NCI-H2196 (cell line): ENCODE results near the gene THTPA.
"Not testable (repeated sequence)": the region's sequence is repeated elsewhere in the genome, so short reads cannot be mapped to it uniquely, and the experiment has no call there.

Experiments used
- DNase-seq: peaks from one replicate; lab custom pipeline; 2025; ENCODE audit not compliant: unreplicated experiment; lab: John Stamatoyannopoulos, UW

The THTPA gene

GRCh38 chr14:23580152-23580926 is 24.3 kb downstream of the THTPA start:
- no peak for DNase-seq

- DNase-seq = no peak
Observed at GRCh38 chr14:23580948-23581281, 24.8 kb downstream of the THTPA start.

GRCh38 chr14:23582906-23583760 is 27.1 kb downstream of the THTPA start:
- no peak for DNase-seq

GRCh38 chr14:23583761-23584526 is 27.9 kb downstream of the THTPA start:
- not testable (repeated sequence) for DNase-seq

- DNase-seq = not testable (repeated sequence)
Observed at GRCh38 chr14:23584527-23585203, 28.6 kb downstream of the THTPA start.

GRCh38 chr14:23588884-23589598 is 33.0 kb downstream of the THTPA start:
- peak; percentile 87 for DNase-seq

- no peak for DNase-seq
Observed at GRCh38 chr14:23589606-23590005, 33.5 kb downstream of the THTPA start.

- no peak for DNase-seq
Observed at GRCh38 chr14:23590198-23590597, 34.1 kb downstream of the THTPA start.

GRCh38 chr14:23594191-23594590 is 38.1 kb downstream of the THTPA start:
- not testable (repeated sequence) for DNase-seq

GRCh38 chr14:23600322-23600707 is 44.2 kb downstream of the THTPA start:
- DNase-seq = no peak

GRCh38 chr14:23600806-23601205 is 44.7 kb downstream of the THTPA start:
- DNase-seq = no peak

- DNase-seq = peak; percentile 14
Observed at GRCh38 chr14:23601424-23601823, 45.4 kb downstream of the THTPA start.

- DNase-seq = peak; percentile 13
Observed at GRCh38 chr14:23601845-23602180, 45.7 kb downstream of the THTPA start.

GRCh38 chr14:23602181-23603095 is 46.4 kb downstream of the THTPA start:
- DNase-seq = no peak

- no peak for DNase-seq
Observed at GRCh38 chr14:23603103-23603502, 47.0 kb downstream of the THTPA start.

GRCh38 chr14:23604148-23604547 is 48.1 kb downstream of the THTPA start:
- DNase-seq = no peak

GRCh38 chr14:23604675-23605170 is 48.7 kb downstream of the THTPA start:
- no peak for DNase-seq

- DNase-seq = no peak
Observed at GRCh38 chr14:23605931-23606585, 50.0 kb downstream of the THTPA start.

GRCh38 chr14:23608454-23608853 is 52.4 kb downstream of the THTPA start:
- peak; percentile 42 for DNase-seq
